Prostate gland (tissue), 2 donors: ENCODE data around the gene PCSK4.

ENCODE experiments used
- CTCF ChIP-seq, 4 experiments: fragments of 200-600 bp in 2 of 4; fragments of 450-650 bp in 2 of 4; sonication (generic) in 2 of 4; IDR thresholded peaks; 1 replicate in 3 of 4; 2 replicates in 1 of 4; pipeline ENCODE4 v1.5.1; 2016 to 2019; ENCODE audit warnings: antibody characterized with exemption in 4 of 4, mild to moderate bottlenecking in 2 of 4, moderate library complexity in 2 of 4
- POLR2A ChIP-seq: fragments of 450-650 bp; IDR thresholded peaks from one replicate; pipeline ENCODE4 v1.6.1; 2016; ENCODE audit warnings: antibody characterized with exemption, mild to moderate bottlenecking
- POLR2AphosphoS5 ChIP-seq: sonication (generic); formaldehyde crosslinking; IDR thresholded peaks from one replicate; pipeline ENCODE4 v1.6.1; 2017; ENCODE audit warnings: antibody characterized with exemption

GRCh38 chr19:1473085-1473851 is 16.9 kb downstream of the PCSK4 start:
- TF ChIP-seq CTCF (IDR thresholded peaks at IDR 0.05) (no peak), POLR2A (no peak), POLR2AphosphoS5 (no peak)
